SU-DHL-6 (cell line): ENCODE results near the gene AGBL4.

ENCODE experiments used
- CTCF ChIP-seq: fragments of 200-600 bp; sonication (generic); IDR thresholded peaks from one replicate; pipeline ENCODE4 v1.5.1; 2017; ENCODE audit warnings: antibody characterized with exemption, mild to moderate bottlenecking, low read length, moderate library complexity; ENCODE audit not compliant: insufficient read depth, poor library complexity, severe bottlenecking
- EZH2phosphoT487 ChIP-seq: fragments of 200-600 bp; sonication (generic), shearing (Covaris generic); conservative IDR thresholded peaks from 2 replicates; pipeline ENCODE4 v1.6.1; 2018; ENCODE audit warnings: mild to moderate bottlenecking, antibody characterized with exemption, low read length, moderate library complexity, mixed read lengths

- TF ChIP-seq CTCF (no peak), EZH2phosphoT487 (no peak)
Measured at GRCh38 chr1:48977273-48977672, 1046.5 kb downstream of the AGBL4 start.
